ENCODE results near the gene PDLIM3.

The PDLIM3 gene

DNA sequence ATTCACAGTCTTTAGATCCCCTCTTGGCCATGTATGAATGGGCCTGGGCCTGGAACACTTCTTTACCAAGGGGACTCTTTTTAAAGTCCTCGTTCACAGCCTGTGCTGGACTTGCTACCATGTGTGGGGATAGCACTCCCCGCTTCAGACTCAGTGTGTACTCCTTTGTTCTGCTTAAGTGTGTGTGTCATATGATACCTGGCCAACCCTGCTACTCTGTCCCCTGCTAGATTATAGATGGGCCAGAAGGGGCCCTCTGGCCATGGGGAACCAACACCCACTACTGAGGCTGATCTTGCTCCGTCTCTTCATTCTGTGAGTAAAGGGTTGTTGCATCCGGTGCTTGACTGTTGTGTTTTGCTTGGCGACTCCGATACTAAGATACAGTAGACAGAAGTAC lies 71.8 kb downstream of the PDLIM3 start:
- TF ChIP-seq, protein P1, sequence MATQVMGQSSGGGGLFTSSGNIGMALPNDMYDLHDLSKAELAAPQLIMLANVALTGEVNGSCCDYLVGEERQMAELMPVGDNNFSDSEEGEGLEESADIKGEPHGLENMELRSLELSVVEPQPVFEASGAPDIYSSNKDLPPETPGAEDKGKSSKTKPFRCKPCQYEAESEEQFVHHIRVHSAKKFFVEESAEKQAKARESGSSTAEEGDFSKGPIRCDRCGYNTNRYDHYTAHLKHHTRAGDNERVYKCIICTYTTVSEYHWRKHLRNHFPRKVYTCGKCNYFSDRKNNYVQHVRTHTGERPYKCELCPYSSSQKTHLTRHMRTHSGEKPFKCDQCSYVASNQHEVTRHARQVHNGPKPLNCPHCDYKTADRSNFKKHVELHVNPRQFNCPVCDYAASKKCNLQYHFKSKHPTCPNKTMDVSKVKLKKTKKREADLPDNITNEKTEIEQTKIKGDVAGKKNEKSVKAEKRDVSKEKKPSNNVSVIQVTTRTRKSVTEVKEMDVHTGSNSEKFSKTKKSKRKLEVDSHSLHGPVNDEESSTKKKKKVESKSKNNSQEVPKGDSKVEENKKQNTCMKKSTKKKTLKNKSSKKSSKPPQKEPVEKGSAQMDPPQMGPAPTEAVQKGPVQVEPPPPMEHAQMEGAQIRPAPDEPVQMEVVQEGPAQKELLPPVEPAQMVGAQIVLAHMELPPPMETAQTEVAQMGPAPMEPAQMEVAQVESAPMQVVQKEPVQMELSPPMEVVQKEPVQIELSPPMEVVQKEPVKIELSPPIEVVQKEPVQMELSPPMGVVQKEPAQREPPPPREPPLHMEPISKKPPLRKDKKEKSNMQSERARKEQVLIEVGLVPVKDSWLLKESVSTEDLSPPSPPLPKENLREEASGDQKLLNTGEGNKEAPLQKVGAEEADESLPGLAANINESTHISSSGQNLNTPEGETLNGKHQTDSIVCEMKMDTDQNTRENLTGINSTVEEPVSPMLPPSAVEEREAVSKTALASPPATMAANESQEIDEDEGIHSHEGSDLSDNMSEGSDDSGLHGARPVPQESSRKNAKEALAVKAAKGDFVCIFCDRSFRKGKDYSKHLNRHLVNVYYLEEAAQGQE (IDR thresholded peaks at IDR 0.05; ENCODE audit: low read depth) = no peak
- TF ChIP-seq EGR1 (IDR thresholded peaks at IDR 0.05) (no peak), YY1 (IDR thresholded peaks at IDR 0.05; ENCODE audit: low read depth) (no peak), TEAD4 (IDR thresholded peaks at IDR 0.05) (no peak), CREB1 (IDR thresholded peaks at IDR 0.05; ENCODE audit: low read depth) (no peak), NFIC (IDR thresholded peaks at IDR 0.05) (no peak), FOXM1 (IDR thresholded peaks at IDR 0.05; ENCODE audit: borderline replicate concordance, low read depth) (no peak), ZBTB7A (IDR thresholded peaks at IDR 0.05; ENCODE audit: low read depth) (no peak), TAF1 (IDR thresholded peaks at IDR 0.05; ENCODE audit: low read depth) (no peak), EP300 (IDR thresholded peaks at IDR 0.05; ENCODE audit: borderline replicate concordance) (no peak), RAD21 (IDR thresholded peaks at IDR 0.05; ENCODE audit: low read depth) (no peak), CEBPB (IDR thresholded peaks at IDR 0.05) (no peak), TCF12 (IDR thresholded peaks at IDR 0.05; ENCODE audit: low read depth) (no peak)
- TF ChIP-seq, protein P2, sequence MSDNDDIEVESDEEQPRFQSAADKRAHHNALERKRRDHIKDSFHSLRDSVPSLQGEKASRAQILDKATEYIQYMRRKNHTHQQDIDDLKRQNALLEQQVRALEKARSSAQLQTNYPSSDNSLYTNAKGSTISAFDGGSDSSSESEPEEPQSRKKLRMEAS (IDR thresholded peaks at IDR 0.05) = no peak
- TF ChIP-seq, protein P3, sequence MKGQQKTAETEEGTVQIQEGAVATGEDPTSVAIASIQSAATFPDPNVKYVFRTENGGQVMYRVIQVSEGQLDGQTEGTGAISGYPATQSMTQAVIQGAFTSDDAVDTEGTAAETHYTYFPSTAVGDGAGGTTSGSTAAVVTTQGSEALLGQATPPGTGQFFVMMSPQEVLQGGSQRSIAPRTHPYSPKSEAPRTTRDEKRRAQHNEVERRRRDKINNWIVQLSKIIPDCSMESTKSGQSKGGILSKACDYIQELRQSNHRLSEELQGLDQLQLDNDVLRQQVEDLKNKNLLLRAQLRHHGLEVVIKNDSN (IDR thresholded peaks at IDR 0.05) = no peak

DNA sequence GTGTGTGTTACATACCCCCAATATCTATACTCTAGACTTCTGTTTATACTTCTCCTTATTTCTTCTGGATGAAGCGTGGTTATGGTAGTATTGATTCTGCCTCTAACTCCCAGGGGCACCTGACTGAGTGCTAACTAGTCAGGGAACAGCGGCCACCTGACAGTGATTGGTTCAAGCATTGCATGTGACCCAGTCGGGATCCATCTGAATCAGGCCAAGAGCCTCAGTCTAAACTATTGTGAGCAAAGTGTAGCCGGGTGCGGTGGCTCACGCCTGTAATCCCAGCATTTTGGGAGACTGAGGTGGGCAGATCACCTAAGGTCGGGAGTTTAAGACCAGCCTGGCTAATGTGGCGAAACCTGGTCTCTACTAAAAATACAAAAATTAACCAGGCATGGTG lies 73.7 kb downstream of the PDLIM3 start:
- TF ChIP-seq YY1 (IDR thresholded peaks at IDR 0.05; ENCODE audit: low read depth) (no peak), RAD21 (IDR thresholded peaks at IDR 0.05; ENCODE audit: low read depth) (no peak), TAF1 (IDR thresholded peaks at IDR 0.05; ENCODE audit: low read depth) (no peak), EGR1 (IDR thresholded peaks at IDR 0.05) (no peak), EP300 (IDR thresholded peaks at IDR 0.05; ENCODE audit: borderline replicate concordance) (no peak), FOXM1 (IDR thresholded peaks at IDR 0.05; ENCODE audit: borderline replicate concordance, low read depth) (no peak), TEAD4 (IDR thresholded peaks at IDR 0.05) (no peak), CREB1 (IDR thresholded peaks at IDR 0.05; ENCODE audit: low read depth) (no peak), CEBPB (IDR thresholded peaks at IDR 0.05) (no peak), ZBTB7A (IDR thresholded peaks at IDR 0.05; ENCODE audit: low read depth) (no peak)
- TF ChIP-seq, protein P2 (IDR thresholded peaks at IDR 0.05) = no peak
- TF ChIP-seq, protein P1 (IDR thresholded peaks at IDR 0.05; ENCODE audit: low read depth) = no peak
- TF ChIP-seq, protein P3 (IDR thresholded peaks at IDR 0.05) = no peak

DNA sequence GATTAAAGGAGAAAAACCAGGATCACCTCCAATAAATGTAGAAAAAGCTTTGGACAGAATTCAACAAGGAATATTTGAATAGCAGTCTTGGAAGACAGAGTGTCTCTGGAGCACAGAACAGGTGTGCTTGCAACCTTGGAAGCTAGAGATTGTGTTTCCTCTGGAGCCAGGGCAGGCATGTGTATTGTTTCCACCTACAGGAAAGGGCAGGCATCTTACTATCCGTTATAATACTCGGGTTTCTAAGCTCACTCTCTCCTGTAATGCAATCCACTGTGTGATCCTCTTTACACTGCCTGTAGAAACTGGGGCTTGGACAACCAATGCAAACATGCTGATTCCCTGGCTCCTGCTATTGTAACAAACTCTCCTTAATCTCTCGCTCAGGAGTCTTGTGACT lies 78.2 kb downstream of the PDLIM3 start:
- TF ChIP-seq EGR1 (IDR thresholded peaks at IDR 0.05) (no peak), TAF1 (IDR thresholded peaks at IDR 0.05; ENCODE audit: low read depth) (no peak), ZBTB7A (IDR thresholded peaks at IDR 0.05; ENCODE audit: low read depth) (no peak), EP300 (IDR thresholded peaks at IDR 0.05; ENCODE audit: borderline replicate concordance) (no peak), CREB1 (IDR thresholded peaks at IDR 0.05; ENCODE audit: low read depth) (no peak)

DNA sequence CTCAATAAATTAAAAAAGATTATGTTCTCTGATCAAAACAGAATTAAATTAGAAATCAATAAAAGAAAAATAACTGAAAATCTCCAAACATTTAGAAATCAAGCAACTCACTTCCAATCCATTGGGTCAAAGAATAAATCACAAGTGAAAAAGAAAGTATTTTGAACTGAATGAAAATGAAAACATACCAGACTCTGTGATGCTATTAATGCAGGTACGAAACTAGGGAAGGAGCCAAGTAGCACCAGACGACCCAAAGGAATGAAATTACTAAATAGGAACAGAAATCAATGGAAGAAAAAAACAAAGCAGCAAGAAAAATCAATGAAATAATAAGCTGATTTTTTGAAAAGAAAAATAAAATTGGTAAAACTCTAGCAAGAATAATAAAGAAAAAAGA lies 79.2 kb downstream of the PDLIM3 start:
- TF ChIP-seq FOXM1 (IDR thresholded peaks at IDR 0.05; ENCODE audit: borderline replicate concordance, low read depth) (no peak), EP300 (IDR thresholded peaks at IDR 0.05; ENCODE audit: borderline replicate concordance) (no peak), CEBPB (IDR thresholded peaks at IDR 0.05) (no peak), TCF12 (IDR thresholded peaks at IDR 0.05; ENCODE audit: low read depth) (no peak), NFIC (IDR thresholded peaks at IDR 0.05) (no peak), EGR1 (IDR thresholded peaks at IDR 0.05) (no peak), CREB1 (IDR thresholded peaks at IDR 0.05; ENCODE audit: low read depth) (no peak), ZBTB7A (IDR thresholded peaks at IDR 0.05; ENCODE audit: low read depth) (no peak), TEAD4 (IDR thresholded peaks at IDR 0.05) (no peak), TAF1 (IDR thresholded peaks at IDR 0.05; ENCODE audit: low read depth) (no peak), YY1 (IDR thresholded peaks at IDR 0.05; ENCODE audit: low read depth) (no peak), RAD21 (IDR thresholded peaks at IDR 0.05; ENCODE audit: low read depth) (no peak)
- TF ChIP-seq, protein P2 (IDR thresholded peaks at IDR 0.05) = no peak
- TF ChIP-seq, protein P3 (IDR thresholded peaks at IDR 0.05) = no peak
- TF ChIP-seq, protein P1 (IDR thresholded peaks at IDR 0.05; ENCODE audit: low read depth) = no peak
